ENCODE results near the gene TNFAIP8L2.

- TF ChIP-seq CTCF (IDR thresholded peaks at IDR 0.05) (no peak), POLR2A (IDR thresholded peaks at IDR 0.05) (no peak), POLR2AphosphoS5 (IDR thresholded peaks at IDR 0.05) (no peak), EP300 (IDR thresholded peaks at IDR 0.05; ENCODE audit: low read depth) (no peak)
These were observed 35.6 kb downstream of the TNFAIP8L2 start for GRCh38 chr1:151192047-151192446.

All from transverse colon (tissue), 4 donors.